CD4-positive, alpha-beta T cell treated with Interleukin-17A for 4 hours (primary cell): ENCODE data around the gene GARNL3.
A peak's percentile ranks its signal among the peaks of the same experiment; 100 is the strongest.

Experiments
- DNase-seq: peaks from one replicate; pipeline ENCODE4 v3.0.0-alpha.2; 2020; ENCODE audit warnings: mixed read lengths

Gene GARNL3

GRCh38 chr9:127241354-127241753, 23.2 kb upstream of the GARNL3 start:
- no peak for DNase-seq

GRCh38 chr9:127244609-127245601, 19.7 kb upstream of the GARNL3 start:
- DNase-seq = peak; percentile 97

- DNase-seq = no peak
These were observed 18.9 kb upstream of the GARNL3 start for GRCh38 chr9:127245637-127246164.

GRCh38 chr9:127248241-127248640, 16.3 kb upstream of the GARNL3 start:
- no peak for DNase-seq

DNA sequence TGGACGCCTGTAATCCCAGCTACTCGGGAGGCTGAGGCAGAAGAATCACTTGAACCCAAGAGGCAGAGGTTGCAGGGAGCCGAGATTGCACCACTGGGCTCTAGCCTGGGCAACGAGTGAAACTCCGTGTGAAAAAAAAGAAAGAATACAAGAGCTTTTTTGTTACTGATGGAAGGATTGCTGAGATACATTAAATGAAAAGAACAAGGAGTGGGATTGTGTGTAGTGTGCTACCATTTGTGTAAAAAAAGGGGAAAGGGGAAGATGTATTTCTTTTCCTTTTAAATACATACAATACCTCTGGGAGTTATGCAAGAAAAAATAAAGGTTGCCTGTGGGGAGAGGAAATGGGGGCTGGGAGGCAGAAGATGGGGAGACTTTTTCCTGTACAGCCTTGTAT, 14.7 kb upstream of the GARNL3 start:
- DNase-seq = no peak

- DNase-seq = no peak
These were observed 13.6 kb upstream of the GARNL3 start for GRCh38 chr9:127250896-127251391.

- no peak for DNase-seq
These were observed 11.9 kb upstream of the GARNL3 start for GRCh38 chr9:127252410-127253318.

DNA sequence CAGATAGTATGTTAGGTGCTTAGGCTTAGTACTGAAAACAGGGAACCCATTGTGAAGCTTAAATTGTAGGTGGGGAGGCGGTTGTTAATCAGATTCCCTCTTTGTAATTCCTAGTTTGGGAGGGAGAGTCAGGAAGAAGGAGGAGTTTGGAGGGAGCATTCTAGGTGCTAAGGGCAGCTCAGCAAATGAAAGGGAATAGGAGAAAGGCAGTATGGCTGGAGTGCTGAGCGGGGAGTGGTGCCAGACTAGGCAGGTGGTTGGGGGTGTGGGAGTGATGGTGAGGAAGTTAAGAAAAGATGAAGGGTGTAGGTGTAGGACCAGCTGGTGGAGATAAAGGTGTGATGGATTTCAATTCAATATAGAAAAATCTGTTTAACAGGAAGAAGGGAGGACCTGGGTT, 11.1 kb upstream of the GARNL3 start:
- no peak for DNase-seq

DNA sequence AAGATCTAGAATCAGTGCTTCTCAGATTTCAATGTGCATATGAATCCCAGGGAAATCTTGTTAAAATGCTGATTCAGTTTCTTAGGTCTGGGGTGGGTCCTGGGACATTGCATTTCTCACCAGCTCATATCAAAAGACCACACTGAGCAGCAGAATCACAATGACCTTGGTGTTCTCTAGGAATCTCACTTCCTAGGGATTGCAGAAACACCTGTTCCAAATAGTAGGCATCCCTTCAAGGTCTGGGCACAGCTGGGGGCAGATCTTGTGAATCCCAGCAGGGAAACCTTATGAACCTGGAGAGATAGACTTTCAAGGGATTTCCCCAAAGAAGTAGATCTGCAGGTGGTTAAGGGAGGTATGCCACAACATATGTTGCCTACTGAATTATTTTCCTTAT, 8.9 kb upstream of the GARNL3 start:
- DNase-seq = no peak

- DNase-seq = no peak
These were observed 8.2 kb upstream of the GARNL3 start for GRCh38 chr9:127256324-127256723.

GRCh38 chr9:127258606-127259471, 5.7 kb upstream of the GARNL3 start:
- DNase-seq = no peak

DNA sequence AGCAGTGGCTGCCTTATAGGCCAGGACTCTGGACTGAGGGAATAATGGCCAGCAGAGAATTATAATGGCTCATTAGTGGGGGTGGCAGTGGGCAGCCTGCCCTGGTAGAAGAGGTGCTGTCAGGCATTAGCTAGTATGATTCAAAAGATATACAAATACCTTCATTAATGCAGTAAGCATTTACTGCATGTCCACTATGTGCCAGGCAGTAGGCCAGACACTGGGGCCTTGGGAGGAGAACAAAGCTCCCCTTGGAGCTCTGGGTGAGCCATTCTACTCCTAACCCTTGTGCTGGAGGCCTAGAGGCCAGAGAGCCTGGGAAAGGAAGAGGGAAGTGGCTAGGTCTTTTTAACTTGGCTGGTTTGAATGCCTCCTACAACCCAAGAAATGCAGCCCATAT, 2.0 kb upstream of the GARNL3 start:
- no peak for DNase-seq

GRCh38 chr9:127263237-127263636, 1.3 kb upstream of the GARNL3 start:
- no peak for DNase-seq

DNA sequence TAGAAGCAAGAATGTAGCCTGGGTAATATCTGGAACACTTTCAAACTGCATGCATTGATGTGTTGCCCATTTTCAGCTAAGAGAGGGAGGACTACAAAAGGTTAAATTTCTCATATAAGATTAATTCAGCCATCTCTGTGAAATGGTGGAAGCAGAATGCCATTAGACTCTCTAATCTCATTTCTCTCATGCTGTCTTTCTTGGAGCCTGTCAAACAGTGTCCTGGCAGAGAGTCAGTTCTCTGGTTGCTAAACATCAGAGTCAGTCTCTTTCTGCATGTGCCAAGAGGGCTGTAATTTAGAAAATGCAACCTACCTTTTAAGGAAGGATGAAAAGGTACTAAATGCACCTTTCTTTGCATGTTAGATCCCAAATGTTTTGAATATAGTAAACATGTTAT, 910 bp upstream of the GARNL3 start:
- no peak for DNase-seq

DNA sequence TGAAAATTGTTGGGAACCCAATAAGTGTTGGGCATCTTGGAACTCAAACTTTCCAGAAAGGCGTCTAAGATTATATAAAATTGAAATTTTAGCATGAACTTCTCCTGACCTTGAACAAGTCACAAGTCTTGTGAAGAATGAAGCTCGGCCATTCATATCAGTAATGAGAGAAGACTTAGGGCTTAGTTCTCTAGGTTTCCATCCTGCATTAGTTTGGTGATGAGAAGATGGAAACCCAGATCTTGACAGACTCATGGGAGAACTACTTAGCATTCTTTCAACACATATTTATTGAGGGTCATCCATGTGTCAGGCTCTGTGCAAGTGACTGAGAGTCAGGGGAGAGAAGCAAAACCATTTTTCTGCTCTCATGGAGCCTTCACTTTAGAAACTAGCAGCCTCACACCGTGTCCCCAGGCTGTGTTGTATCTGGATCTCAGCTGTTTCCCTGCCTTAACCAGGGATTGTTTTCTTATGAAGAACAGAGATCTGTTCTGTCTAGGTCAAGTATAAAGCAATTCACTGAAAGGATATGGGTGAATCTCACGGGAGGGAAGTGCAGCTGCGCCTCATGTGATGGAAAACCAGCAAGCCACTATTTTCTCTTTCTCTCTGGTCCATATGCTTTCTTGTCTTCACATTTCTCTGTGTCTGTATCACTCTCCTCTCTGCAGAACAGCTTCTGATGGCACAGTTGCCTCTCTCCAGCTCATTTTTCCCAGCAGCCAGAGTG, 3.4 kb downstream of the GARNL3 start:
- DNase-seq = no peak

GRCh38 chr9:127269449-127269848, 4.9 kb downstream of the GARNL3 start:
- DNase-seq = no peak

- DNase-seq = no peak
These were observed 8.8 kb downstream of the GARNL3 start for GRCh38 chr9:127273326-127273725.

- no peak for DNase-seq
These were observed 12.5 kb downstream of the GARNL3 start for GRCh38 chr9:127277099-127277498.

DNA sequence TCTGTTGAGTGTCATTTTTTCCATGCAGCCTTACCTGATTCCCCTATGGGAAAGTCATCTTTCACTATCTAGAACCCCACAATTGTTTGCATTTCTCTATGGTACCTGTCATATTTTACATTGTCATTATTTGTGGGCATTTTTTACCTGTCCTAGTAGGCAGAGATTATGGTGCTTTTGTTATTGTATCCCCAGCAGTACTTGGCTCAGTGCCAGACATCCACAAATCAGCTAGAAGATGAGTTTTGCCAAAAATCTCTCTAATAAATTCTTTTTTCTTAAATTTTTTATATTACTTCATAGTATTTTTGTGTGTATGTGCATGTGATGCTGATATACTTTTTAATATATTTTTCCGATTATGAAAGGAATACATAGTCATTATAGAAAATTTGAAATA, 13.2 kb downstream of the GARNL3 start:
- DNase-seq = no peak

GRCh38 chr9:127278372-127278771, 13.8 kb downstream of the GARNL3 start:
- no peak for DNase-seq

DNA sequence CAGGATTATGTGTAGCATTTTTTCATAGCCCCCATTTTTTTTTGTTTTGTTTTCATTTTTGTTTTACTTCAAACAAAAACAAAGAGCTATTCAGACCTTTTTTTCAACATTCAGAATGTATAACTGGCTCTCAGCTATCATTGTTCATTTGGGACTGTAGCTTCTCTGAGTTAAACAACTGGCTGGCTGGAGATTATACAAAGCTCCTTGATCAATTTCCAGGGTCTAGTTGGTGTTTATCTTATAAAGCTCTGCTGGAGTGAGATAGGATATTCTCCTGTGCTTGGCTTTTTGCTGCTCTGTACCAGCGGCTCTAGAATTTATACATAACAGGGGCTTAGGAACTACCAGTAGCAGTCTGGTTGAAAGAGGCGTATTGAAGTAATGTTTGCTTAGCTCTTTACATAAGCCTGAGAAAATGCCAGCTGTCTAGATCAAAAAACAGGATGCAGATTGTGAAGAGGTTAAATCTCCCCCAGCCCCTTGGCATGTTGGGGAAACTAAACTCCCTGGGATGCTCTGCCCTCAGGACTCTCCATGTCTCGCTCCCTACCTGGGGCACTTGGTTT, 15.2 kb downstream of the GARNL3 start:
- no peak for DNase-seq
